ENCODE data around the gene PSME1.
"Not testable (repeated sequence)": the region's sequence is repeated elsewhere in the genome, so short reads cannot be mapped to it uniquely, and the experiment has no call there.

PSME1 gene

DNA sequence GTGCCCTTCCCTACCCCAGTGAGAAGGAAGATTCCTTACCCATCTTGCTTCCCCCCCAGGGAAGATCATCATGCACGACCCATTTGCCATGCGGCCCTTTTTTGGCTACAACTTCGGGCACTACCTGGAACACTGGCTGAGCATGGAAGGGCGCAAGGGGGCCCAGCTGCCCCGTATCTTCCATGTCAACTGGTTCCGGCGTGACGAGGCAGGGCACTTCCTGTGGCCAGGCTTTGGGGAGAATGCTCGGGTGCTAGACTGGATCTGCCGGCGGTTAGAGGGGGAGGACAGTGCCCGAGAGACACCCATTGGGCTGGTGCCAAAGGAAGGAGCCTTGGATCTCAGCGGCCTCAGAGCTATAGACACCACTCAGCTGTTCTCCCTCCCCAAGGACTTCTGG lies 32.5 kb upstream of the PSME1 start:
- DNase-seq (ENCODE audit: low read depth in 3 of 3, low spot score in 1 of 3): no peak

DNA sequence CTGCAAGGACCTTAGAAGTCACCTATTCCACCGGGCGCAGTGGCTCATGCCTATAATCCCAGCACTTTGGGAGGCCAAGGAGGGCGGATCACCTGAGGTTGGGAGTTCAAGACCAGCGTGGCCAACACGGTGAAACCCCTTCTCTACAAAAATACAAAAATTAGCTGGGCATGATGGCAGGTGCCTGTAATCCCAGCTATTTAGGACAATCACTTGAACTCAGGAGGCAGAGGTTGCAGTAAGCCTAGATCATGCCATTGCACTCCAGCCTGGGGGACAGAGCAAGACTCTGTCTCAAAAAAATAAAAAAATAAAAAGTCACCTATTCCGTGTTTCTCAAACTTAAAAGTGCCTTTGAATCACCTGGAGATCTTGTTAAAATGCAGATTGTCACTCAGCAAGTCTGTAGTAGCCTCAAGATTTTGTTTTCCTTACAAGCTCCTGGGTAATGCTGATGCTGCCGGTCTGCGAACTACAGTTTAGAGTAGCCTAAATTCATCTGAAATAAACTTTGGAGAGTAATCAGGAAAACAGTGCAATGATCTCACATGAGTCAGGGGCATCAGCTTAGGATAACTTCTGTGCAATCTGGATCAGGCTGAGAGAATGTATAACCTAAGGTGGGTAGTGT lies 30.3 kb upstream of the PSME1 start:
- not testable (repeated sequence) for DNase-seq (ENCODE audit: low read depth in 3 of 3, low spot score in 1 of 3)

DNA sequence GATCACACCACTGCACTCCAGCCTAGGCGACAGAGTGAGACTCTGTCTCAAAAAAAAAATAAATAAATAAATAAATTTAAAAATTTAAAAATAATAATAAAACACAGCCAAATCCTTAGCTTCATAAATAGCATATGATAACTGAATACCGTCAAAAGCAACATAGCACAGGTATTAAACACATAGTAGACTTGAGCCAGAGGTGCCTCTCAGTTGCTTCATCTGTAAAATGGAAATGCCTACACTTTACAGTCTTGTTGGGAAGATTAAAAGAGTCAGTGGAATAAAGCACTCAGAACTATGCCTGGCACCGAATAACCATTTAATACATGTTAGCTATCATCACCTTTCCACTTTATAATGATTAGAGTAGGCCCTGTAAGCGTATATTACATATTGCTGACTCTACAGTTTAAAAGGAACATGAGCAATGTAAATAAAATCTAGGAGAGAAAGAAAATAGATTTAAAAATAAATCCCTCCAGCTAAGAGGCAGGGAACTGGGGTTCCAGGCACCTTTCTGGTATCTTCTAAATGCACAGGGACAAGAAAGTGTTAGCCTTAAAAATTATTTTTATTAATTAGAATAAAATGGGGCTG lies 29.2 kb upstream of the PSME1 start:
- DNase-seq (ENCODE audit: low read depth in 3 of 3, low spot score in 1 of 3): no peak

DNA sequence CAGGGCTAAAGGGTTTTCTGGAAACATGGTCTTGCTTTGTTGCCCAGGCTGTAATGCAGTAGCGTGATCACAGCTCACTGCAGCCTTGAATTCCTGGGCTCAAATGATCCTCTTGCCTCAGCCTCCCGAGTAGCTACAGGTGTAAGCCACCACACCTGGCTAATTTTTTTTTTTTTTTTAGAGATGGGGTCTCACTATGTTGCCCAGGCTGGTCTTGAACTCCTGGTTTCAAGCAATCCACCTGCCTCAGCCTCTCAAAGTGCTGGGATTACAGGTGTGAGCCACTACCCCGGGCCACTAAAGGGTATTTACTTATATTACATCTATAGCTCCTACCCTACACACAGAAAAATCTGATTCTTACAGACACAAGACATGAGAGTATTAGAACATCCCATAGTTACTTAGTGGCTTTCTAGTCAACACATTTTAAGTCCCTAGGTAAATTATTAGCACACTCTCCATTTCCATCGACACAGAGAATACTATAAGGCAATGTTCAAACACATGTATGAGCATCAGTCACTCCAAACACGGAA lies 27.6 kb upstream of the PSME1 start:
- DNase-seq (ENCODE audit: low read depth in 3 of 3, low spot score in 1 of 3): no peak

DNA sequence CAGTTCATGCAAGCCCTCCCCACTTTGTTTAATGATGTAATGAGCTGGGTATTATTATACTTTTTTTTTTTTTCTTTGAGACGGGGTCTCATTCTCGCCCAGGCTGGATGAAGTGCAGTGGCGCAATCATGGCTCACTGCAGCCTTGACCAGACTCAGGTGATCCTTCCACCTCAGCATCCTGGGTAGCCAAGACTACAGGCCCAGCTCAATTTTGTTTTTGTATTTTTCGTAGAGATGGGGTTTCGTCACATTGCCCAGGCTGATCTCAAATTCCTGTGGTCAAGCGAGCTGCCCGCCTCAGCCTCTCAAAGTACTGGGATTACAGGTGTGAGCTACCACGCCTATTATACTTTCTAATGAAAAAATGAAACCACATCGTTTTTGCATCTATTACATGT lies 25.9 kb upstream of the PSME1 start:
- no peak for DNase-seq (ENCODE audit: low read depth in 3 of 3, low spot score in 1 of 3)

DNA sequence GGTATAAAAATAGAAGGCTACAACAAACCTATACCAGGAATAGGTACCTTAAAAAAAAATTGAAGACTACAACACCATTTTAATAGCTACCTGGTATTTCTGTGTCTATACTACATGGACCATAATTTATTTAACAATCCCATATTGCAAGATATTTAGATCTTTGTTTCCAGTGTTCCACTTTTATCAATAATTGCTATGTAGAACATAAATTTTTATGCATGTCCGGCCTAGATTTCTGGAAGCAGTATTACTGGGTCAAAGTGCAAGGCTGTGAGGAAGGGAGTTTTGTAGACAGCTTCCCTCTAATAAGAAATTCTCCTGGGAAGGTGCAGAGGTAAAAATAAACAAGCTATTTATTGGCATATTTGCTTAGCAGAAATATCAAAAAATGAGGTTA lies 25.5 kb upstream of the PSME1 start:
- no peak for DNase-seq (ENCODE audit: low read depth in 3 of 3, low spot score in 1 of 3)

DNA sequence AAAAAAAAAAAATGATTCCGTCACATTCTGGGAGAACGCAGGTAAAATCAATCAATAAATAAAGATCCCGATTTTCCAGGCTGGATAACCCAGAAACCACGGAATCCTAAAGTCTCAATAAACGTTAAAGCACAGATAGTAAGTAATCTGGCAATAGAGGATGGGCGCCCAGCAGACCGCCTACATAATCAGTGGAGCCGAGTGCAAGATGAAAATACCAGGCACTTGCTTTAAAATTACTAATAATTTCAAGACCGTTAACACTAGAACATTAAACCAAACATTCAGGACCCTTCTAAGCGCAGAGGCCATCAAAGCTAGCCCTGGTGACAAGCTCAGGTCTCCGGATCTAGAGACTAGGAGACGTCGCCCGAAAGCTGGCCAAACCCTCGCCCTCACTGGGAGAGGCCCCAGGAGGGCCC lies 22.6 kb upstream of the PSME1 start:
- DNase-seq (ENCODE audit: low read depth in 3 of 3, low spot score in 1 of 3): no peak

DNA sequence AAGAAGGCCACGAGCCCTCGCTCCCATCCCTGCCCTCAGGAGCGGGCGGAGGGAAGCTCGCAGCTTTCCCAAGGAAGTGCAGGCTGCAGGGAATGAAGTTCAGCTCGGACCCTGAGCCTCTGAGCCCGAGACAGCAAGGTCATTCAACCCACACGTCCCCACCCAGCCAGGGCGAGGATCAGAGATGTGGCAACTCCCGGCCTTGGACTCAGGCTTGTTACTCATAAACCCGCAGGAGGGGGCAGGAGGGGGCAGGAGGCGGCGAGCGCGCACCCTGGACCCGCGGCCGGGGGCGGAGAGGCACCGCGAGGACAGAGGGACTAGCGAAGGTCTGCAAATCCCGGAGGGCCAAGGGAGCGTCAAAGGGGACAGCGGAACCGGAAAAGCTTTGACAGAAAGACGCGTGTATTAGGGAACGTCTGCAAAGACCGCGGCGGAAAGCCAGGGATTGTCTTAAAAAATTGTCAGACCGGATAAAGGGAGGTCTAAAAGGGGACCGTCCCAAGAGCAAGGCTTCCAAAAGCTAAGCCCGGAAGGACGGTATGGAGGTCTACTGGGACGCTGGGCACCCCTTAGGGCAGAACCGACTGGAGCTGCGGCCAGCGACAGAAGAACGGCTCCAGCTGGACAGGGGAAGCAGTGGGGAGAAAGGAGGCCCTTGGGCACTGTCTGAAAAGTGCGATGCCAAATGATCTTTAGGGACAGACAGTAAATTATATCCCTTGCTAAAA lies 22.0 kb upstream of the PSME1 start:
- peak; percentile 43 to 56 (median 43) for DNase-seq (ENCODE audit: low read depth in 3 of 3, low spot score in 1 of 3)

DNA sequence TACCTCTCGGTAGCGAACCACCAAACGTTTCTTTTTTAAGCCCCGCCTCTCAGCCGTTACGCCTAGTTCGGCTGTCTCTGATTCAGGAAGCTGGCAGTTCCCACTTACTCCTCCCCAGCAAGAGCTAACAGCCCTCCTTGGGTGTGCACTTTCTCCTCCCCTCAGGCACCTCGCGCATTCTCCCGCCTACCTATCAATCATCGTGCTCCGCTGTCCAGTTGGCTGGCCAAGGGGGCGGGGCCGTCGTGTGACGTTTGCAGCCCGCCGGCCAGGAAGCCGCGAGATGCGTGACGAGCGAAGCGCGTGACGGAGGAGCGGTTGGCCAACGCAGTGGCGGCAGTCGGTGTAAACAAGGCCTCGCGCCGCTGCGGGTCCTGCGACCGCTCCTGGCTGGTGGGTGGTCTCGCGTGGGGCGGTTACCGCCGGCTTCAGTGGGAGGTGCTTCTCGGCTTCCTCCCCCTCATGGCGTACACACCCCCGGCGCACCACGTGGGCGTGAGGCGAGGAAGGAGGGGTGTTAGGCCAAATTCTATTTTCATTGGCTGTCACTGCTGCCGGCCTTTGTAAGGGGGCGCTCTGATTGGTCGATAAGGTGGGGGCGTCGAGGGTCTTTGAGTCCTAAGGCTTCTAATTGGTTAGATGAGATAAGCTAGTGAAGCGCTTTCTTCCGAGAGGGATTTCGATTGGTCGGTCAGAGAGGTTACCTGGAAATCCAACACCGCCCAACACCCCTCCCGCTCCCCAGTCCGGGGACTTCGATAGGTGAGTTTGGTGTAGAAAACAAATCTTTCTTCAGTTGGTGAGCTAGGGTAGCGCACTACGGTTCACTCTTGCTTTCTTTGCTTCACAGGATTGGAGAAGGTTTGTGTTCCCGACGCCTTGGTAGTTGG lies 21.2 kb upstream of the PSME1 start, which contains the start of the genes DCAF11 and NRL:
Gene DCAF11, plus strand, starts transcription at position 246 of the 890 bp plus-strand sequence. CDS start 818 bp downstream, outside the sequence.
Gene NRL, minus strand, starts transcription at position 418 of the 890 bp plus-strand sequence. CDS start 32,101 bp downstream, outside the sequence.
- peak; percentile 93 to 96 (median 95) for DNase-seq (ENCODE audit: low read depth in 3 of 3, low spot score in 1 of 3)

DNA sequence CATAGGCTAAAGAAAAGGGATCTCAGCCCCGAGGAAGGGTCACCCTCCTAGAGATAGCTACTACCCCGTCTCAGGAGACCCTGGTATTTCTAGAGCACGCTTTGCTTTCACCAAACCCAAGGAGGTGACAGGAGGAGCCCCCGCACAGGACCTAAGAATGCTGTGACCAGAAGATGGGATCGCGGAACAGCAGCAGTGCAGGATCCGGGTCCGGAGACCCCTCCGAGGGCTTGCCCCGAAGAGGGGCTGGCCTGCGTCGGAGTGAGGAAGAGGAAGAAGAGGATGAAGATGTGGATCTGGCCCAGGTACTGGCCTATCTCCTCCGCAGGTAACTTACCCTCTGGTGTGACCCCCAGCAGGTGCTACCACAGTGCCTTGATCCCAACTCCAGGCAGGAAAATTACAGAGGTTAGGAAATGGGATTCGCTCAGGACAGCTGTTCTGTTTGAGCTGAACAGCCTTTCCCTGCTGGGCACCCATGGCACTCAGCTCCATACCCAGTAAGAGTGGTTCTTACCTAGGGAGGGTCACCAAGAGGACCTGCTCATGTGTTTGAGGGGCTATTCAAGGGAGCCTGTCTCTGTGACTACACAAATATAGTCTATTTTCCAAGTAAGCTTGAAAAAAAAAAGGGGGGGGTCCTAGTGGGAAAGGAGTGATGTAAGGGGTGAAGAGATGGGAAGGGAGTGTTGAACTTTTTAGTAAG lies 20.4 kb upstream of the PSME1 start:
- DNase-seq (ENCODE audit: low read depth in 3 of 3, low spot score in 1 of 3): no peak

DNA sequence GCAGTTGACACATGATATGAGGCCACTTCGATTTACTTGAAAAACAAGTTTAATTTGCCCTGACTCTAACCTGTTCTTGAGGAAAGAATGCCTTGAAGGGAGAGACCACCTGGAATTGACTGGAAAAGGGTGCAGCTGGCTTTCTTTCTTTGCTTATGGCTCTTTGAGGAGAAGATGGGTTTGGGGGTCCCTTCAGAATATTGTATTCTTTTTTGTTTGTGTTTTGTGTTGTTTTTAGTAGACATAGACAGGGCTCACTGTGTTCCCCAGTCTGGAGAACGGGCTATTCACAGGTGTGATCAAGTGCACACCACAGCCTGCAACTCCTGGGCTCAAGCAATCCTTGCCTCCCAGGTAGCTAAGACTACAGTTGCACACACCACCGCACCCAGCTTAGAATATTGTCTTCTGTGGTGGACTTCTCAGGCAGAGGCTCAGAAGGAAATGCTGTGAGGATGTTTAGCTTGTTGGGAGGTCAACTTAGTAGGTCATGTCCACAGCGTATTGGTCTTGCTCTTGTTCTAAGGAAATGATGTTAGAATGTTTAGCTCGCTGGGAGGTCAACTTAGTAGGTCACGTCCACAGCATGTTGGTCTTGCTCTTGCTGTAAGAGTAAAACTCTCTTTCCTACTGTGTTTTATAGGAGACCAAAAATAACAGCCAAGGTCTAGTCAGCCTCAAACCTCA lies 19.7 kb upstream of the PSME1 start:
- no peak for DNase-seq (ENCODE audit: low read depth in 3 of 3, low spot score in 1 of 3)

DNA sequence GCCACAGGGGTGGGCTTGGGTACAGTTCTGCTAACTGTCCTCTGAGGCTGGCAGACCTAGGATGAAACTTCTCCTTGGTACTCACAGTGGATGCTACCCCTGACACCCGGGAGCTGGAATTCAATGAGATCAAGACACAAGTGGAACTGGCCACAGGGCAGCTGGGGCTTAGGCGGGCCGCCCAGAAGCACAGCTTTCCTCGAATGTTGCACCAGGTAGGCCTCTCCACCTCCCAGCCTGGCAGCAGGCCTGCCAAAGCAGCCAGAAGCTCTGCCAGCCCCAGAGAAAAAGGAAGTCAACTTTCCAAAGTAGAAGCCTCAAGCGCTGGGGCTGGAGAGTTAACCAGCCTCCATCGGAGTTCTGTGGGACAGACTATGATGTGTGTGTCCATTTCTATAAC lies 18.8 kb upstream of the PSME1 start:
- DNase-seq (ENCODE audit: low read depth in 3 of 3, low spot score in 1 of 3): no peak

DNA sequence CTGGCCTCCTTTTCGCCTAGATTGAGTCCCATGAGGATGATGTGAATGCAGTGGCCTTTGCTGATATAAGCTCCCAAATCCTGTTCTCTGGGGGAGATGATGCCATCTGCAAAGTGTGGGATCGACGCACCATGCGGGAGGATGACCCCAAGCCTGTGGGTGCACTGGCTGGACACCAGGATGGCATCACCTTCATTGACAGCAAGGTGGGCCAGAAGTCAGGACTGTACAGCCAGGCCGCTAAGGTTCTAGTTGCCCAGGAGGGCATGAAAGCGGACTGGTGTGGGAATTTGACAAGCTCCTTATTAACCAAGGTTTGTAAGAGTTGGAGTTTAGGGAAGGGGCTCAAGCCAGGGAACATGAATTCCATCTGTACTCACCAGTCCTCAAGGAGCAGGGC lies 16.3 kb upstream of the PSME1 start:
- DNase-seq (ENCODE audit: low read depth in 3 of 3, low spot score in 1 of 3): no peak

DNA sequence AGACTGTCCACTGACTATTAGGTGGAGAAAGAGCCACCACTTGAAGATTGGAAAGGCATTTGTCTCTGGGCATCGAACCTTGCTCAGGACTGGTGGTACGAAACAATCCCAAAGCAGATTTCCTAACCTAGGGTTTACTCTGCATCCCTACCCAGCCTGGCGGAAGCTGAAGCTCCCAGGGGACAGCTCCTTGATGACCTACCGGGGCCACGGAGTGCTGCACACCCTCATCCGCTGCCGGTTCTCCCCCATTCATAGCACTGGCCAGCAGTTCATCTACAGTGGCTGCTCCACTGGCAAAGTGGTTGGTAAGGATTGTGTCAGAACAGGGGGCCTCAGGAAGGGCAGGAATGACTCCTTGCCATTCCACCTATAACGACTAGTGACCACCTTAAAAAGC lies 14.8 kb upstream of the PSME1 start:
- no peak for DNase-seq (ENCODE audit: low read depth in 3 of 3, low spot score in 1 of 3)

DNA sequence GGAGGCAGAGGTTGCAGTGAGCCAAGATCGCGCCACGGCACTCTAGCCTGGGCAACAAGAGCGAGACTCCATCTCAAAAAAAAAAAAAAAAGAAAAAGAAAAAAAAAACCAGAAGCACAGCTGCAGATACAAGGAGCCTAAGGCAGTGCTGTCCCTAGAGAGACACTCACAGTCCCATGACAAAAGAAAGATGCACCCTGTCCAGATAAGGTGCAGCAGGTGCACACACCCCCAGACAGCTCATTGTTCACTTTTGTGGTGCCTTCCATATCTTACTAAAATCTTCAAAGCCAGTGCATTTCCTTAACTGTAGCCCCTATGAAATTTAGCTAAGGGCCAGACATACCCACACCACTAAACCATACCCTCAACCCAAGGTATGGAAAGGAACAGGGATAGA lies 13.6 kb upstream of the PSME1 start:
- no peak for DNase-seq (ENCODE audit: low read depth in 3 of 3, low spot score in 1 of 3)

DNA sequence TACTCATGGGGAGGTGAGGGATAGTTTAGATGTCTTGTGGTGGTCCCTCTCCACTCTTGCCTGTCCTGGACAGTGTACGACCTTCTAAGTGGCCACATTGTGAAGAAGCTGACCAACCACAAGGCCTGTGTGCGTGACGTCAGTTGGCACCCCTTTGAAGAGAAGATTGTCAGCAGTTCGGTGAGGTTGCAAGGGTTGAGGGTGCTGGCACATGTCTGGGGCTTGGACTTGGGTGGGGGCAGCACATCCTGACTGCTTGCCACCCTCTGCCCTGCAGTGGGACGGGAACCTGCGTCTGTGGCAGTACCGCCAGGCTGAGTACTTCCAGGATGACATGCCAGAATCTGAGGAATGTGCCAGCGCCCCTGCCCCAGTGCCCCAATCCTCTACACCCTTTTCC lies 13.1 kb upstream of the PSME1 start:
- DNase-seq (ENCODE audit: low read depth in 3 of 3, low spot score in 1 of 3): no peak

DNA sequence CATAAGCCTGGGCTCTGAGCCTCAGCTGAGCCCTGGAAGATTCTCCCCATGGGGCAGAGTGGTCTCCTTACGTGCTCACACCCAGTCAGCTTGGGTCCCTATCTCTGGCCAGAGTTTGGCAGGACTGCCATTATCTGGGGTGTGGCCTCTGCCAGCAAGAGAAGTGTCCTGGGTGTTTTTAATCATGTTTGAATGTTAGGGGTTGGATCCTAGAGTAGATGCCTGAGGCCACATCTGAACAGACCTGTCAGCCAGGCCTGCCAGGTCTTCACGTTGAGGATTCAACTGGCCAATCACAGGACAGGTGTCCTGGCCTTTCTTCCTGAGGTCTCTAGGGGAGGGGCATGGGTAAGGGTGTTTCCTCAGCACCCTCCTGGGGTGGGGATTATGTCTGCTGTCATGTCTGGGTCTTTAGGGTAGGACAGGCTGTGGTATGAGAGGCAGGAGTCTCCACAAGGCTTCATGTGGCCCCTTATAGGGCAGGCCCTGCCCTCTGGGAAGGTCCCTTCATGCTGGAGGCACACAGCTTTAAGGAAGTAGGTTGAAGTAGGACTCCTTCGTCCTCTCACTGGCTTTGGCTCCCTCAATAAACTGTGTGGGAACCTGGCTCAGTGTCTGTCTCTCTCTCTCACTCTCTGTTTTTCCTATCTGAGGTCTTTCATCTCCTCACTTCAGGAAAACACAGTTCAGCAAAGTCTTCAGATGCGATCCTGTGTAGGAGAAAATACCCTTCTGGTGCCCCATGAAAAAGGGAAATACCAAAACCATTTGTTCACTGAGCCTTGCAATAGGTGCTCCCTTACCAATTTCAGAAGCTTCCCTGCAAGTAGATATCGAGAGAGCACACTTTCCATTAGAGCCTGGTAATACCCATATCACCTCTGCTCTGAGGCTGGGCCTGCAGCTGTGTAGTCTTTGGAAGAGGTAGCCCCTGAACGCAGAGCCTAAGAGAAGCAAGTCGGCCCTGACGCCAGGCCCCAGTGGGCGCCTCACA lies 12.3 kb upstream of the PSME1 start:
- DNase-seq (ENCODE audit: low read depth in 3 of 3, low spot score in 1 of 3): no peak

DNA sequence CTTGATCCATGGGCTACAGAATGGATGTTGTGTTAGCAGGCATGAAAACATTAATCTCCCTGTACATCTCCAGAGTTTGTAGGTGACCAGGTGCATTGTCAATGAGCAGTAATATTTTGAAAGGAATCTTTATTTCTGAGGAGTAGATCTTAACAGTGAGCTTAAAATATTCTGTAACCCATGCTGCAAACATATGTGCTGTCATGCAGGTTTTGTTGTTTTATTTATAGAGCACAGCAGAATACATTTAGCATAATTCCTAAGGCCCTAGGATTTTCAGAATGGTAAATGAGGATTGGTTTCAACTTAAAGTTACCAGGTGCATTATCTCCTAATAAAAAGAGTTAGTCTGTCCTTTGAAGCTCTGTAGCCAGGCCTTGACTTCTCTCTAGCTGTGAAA lies 9.1 kb upstream of the PSME1 start:
- no peak for DNase-seq (ENCODE audit: low read depth in 3 of 3, low spot score in 1 of 3)

DNA sequence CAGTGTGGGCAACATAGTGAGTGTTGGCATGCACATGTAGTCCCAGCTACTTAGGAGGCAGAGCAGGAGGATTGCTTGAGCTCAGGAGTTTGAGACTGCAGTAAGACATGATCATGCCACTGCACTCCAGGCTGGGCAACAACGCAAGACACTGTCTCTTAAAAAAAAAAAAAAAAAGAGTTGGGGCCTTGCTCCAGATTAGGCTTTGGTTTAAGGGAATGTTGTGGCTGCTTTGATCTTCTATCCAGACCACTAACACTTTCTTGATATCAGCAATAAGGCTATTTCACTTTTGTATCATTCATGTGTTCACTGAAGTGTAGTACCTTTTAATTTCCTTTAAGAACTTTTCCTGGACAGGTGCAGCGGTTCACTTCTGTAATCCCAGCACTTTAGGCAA lies 8.3 kb upstream of the PSME1 start:
- DNase-seq (ENCODE audit: low read depth in 3 of 3, low spot score in 1 of 3): no peak
